ENCODE results near the gene RARRES1. TPM values are rescaled to one million over a fixed set of nuclear protein-coding genes. Genes with fewer than 3 reads are reported as not detected.

RARRES1 gene
- polyA plus RNA-seq, 2 donors, result 0.96 to 3.0 TPM

- Histone ChIP-seq H3K4me3 (ENCODE audit: low read depth in 1 of 2, low read length in 2 of 2) (no peak overlapping the region), H3K36me3 (ENCODE audit: control insufficient read depth in 2 of 2, insufficient read depth in 2 of 2, low read length in 1 of 2) (peaks cover 0 to 3% of the 10 kb centered on the region in 2 donors), H3K27me3 (ENCODE audit: control insufficient read depth in 1 of 2, insufficient read depth in 2 of 2, low read length in 2 of 2) (no peaks in the 10 kb centered on the region), H3K9me3 (ENCODE audit: control insufficient read depth in 2 of 2, insufficient read depth in 1 of 2, low read depth in 1 of 2, low read length in 1 of 2) (no peaks in the 10 kb centered on the region), H3K4me1 (ENCODE audit: control insufficient read depth in 2 of 2, insufficient read depth in 2 of 2, low read length in 1 of 2) (peaks cover 0 to 2% of the 10 kb centered on the region in 2 donors), H3K27ac (ENCODE audit: low read depth in 2 of 2, low read length in 1 of 2) (no peak overlapping the region)
- 52 to 68% methylated on average over 1 of the region's 1 CpG for WGBS, 2 donors
Measured at GRCh38 chr3:158766364-158766763, 34.1 kb upstream of the RARRES1 start.

- Histone ChIP-seq H3K36me3 (ENCODE audit: control insufficient read depth in 2 of 2, insufficient read depth in 2 of 2, low read length in 1 of 2) (peaks cover 0 to 3% of the 10 kb centered on the region in 2 donors), H3K4me1 (ENCODE audit: control insufficient read depth in 2 of 2, insufficient read depth in 2 of 2, low read length in 1 of 2) (peaks cover 0 to 2% of the 10 kb centered on the region in 2 donors), H3K27me3 (ENCODE audit: control insufficient read depth in 1 of 2, insufficient read depth in 2 of 2, low read length in 2 of 2) (no peaks in the 10 kb centered on the region), H3K27ac (ENCODE audit: low read depth in 2 of 2, low read length in 1 of 2) (no peak overlapping the region), H3K4me3 (ENCODE audit: low read depth in 1 of 2, low read length in 2 of 2) (no peak overlapping the region), H3K9me3 (ENCODE audit: control insufficient read depth in 2 of 2, insufficient read depth in 1 of 2, low read depth in 1 of 2, low read length in 1 of 2) (no peaks in the 10 kb centered on the region)
- 80 to 86% methylated on average over 3 of the region's 3 CpGs for WGBS, 2 donors
Measured at GRCh38 chr3:158765518-158766205, 33.4 kb upstream of the RARRES1 start.

GRCh38 chr3:158763421-158763820 is 31.2 kb upstream of the RARRES1 start:
- 66 to 67% methylated on average over 2 of the region's 2 CpGs for WGBS, 2 donors
- H3K9me3 ChIP-seq (ENCODE audit: control insufficient read depth in 2 of 2, insufficient read depth in 1 of 2, low read depth in 1 of 2, low read length in 1 of 2), result no peaks in the 10 kb centered on the region
- H3K4me1 ChIP-seq (ENCODE audit: control insufficient read depth in 2 of 2, insufficient read depth in 2 of 2, low read length in 1 of 2), result peaks cover 0 to under 1% of the 10 kb centered on the region in 2 donors
- no peaks in the 10 kb centered on the region for H3K27me3 ChIP-seq (ENCODE audit: control insufficient read depth in 1 of 2, insufficient read depth in 2 of 2, low read length in 2 of 2)
- H3K4me3 ChIP-seq (ENCODE audit: low read depth in 1 of 2, low read length in 2 of 2), result no peak overlapping the region
- no peak overlapping the region for H3K27ac ChIP-seq (ENCODE audit: low read depth in 2 of 2, low read length in 1 of 2)
- H3K36me3 ChIP-seq (ENCODE audit: control insufficient read depth in 2 of 2, insufficient read depth in 2 of 2, low read length in 1 of 2), result peaks cover 0 to 3% of the 10 kb centered on the region in 2 donors

GRCh38 chr3:158762701-158763100 is 30.4 kb upstream of the RARRES1 start:
- Histone ChIP-seq H3K36me3 (ENCODE audit: control insufficient read depth in 2 of 2, insufficient read depth in 2 of 2, low read length in 1 of 2) (peaks cover 0 to 3% of the 10 kb centered on the region in 2 donors), H3K4me1 (ENCODE audit: control insufficient read depth in 2 of 2, insufficient read depth in 2 of 2, low read length in 1 of 2) (no peaks in the 10 kb centered on the region), H3K27ac (ENCODE audit: low read depth in 2 of 2, low read length in 1 of 2) (no peak overlapping the region), H3K27me3 (ENCODE audit: control insufficient read depth in 1 of 2, insufficient read depth in 2 of 2, low read length in 2 of 2) (no peaks in the 10 kb centered on the region), H3K4me3 (ENCODE audit: low read depth in 1 of 2, low read length in 2 of 2) (no peak overlapping the region), H3K9me3 (ENCODE audit: control insufficient read depth in 2 of 2, insufficient read depth in 1 of 2, low read depth in 1 of 2, low read length in 1 of 2) (no peaks in the 10 kb centered on the region)
- 79 to 82% methylated on average over 4 of the region's 4 CpGs for WGBS, 2 donors

- 69 to 70% methylated on average over 3 of the region's 3 CpGs for WGBS, 2 donors
- Histone ChIP-seq H3K4me1 (ENCODE audit: control insufficient read depth in 2 of 2, insufficient read depth in 2 of 2, low read length in 1 of 2) (no peaks in the 10 kb centered on the region), H3K9me3 (ENCODE audit: control insufficient read depth in 2 of 2, insufficient read depth in 1 of 2, low read depth in 1 of 2, low read length in 1 of 2) (no peaks in the 10 kb centered on the region), H3K4me3 (ENCODE audit: low read depth in 1 of 2, low read length in 2 of 2) (no peak overlapping the region), H3K27me3 (ENCODE audit: control insufficient read depth in 1 of 2, insufficient read depth in 2 of 2, low read length in 2 of 2) (no peaks in the 10 kb centered on the region), H3K27ac (ENCODE audit: low read depth in 2 of 2, low read length in 1 of 2) (no peak overlapping the region), H3K36me3 (ENCODE audit: control insufficient read depth in 2 of 2, insufficient read depth in 2 of 2, low read length in 1 of 2) (peaks cover 0 to 3% of the 10 kb centered on the region in 2 donors)
Measured at GRCh38 chr3:158761350-158761749, 29.1 kb upstream of the RARRES1 start.

DNA sequence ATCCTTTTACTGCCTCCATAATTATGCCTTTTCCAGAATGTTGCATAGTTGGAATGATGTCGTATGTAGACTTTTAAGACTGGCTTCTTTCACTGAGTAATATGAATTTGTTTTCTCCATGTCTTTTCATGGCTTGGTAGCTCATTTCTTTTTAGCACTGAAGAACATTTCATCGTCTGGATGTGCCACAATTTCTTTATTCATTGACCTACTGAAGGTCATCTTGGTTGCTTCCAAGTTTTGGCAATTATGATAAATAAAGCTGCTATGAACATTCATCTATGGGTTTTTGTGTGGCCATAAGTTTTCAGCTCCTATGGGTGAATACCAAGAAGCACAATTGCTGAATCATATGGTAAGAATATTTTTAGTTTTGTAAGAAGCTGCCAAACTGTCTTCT is 23.2 kb upstream of the RARRES1 start:
- Histone ChIP-seq H3K36me3 (ENCODE audit: control insufficient read depth in 2 of 2, insufficient read depth in 2 of 2, low read length in 1 of 2) (no peaks in the 10 kb centered on the region), H3K27me3 (ENCODE audit: control insufficient read depth in 1 of 2, insufficient read depth in 2 of 2, low read length in 2 of 2) (no peaks in the 10 kb centered on the region), H3K4me3 (ENCODE audit: low read depth in 1 of 2, low read length in 2 of 2) (no peak overlapping the region), H3K9me3 (ENCODE audit: control insufficient read depth in 2 of 2, insufficient read depth in 1 of 2, low read depth in 1 of 2, low read length in 1 of 2) (no peaks in the 10 kb centered on the region), H3K27ac (ENCODE audit: low read depth in 2 of 2, low read length in 1 of 2) (no peak overlapping the region), H3K4me1 (ENCODE audit: control insufficient read depth in 2 of 2, insufficient read depth in 2 of 2, low read length in 1 of 2) (no peaks in the 10 kb centered on the region)
- 72 to 73% methylated on average over 2 of the region's 2 CpGs for WGBS, 2 donors

GRCh38 chr3:158753854-158754253 is 21.6 kb upstream of the RARRES1 start:
- H3K9me3 ChIP-seq (ENCODE audit: control insufficient read depth in 2 of 2, insufficient read depth in 1 of 2, low read depth in 1 of 2, low read length in 1 of 2), result no peaks in the 10 kb centered on the region
- H3K4me1 ChIP-seq (ENCODE audit: control insufficient read depth in 2 of 2, insufficient read depth in 2 of 2, low read length in 1 of 2), result no peaks in the 10 kb centered on the region
- WGBS, 2 donors, result 88 to 91% methylated on average over 5 of the region's 5 CpGs

GRCh38 chr3:158751316-158751715 is 19.1 kb upstream of the RARRES1 start:
- Histone ChIP-seq H3K27ac (ENCODE audit: low read depth in 2 of 2, low read length in 1 of 2) (no peak overlapping the region), H3K27me3 (ENCODE audit: control insufficient read depth in 1 of 2, insufficient read depth in 2 of 2, low read length in 2 of 2) (no peaks in the 10 kb centered on the region), H3K4me3 (ENCODE audit: low read depth in 1 of 2, low read length in 2 of 2) (no peak overlapping the region), H3K9me3 (ENCODE audit: control insufficient read depth in 2 of 2, insufficient read depth in 1 of 2, low read depth in 1 of 2, low read length in 1 of 2) (no peaks in the 10 kb centered on the region), H3K4me1 (ENCODE audit: control insufficient read depth in 2 of 2, insufficient read depth in 2 of 2, low read length in 1 of 2) (no peaks in the 10 kb centered on the region), H3K36me3 (ENCODE audit: control insufficient read depth in 2 of 2, insufficient read depth in 2 of 2, low read length in 1 of 2) (peaks cover 0 to 2% of the 10 kb centered on the region in 2 donors)
- 60 to 69% methylated on average over 1 of the region's 1 CpG for whole genome bisulfite sequencing, 2 donors

More at GRCh38 chr3:158753854-158754253, 21.6 kb upstream of the RARRES1 start:
- Histone ChIP-seq H3K36me3 (ENCODE audit: control insufficient read depth in 2 of 2, insufficient read depth in 2 of 2, low read length in 1 of 2) (no peaks in the 10 kb centered on the region), H3K4me3 (ENCODE audit: low read depth in 1 of 2, low read length in 2 of 2) (no peak overlapping the region), H3K27me3 (ENCODE audit: control insufficient read depth in 1 of 2, insufficient read depth in 2 of 2, low read length in 2 of 2) (no peaks in the 10 kb centered on the region), H3K27ac (ENCODE audit: low read depth in 2 of 2, low read length in 1 of 2) (no peak overlapping the region)

GRCh38 chr3:158750016-158750415 is 17.8 kb upstream of the RARRES1 start:
- Histone ChIP-seq H3K27ac (ENCODE audit: low read depth in 2 of 2, low read length in 1 of 2) (no peak overlapping the region), H3K36me3 (ENCODE audit: control insufficient read depth in 2 of 2, insufficient read depth in 2 of 2, low read length in 1 of 2) (peaks cover 0 to 2% of the 10 kb centered on the region in 2 donors), H3K27me3 (ENCODE audit: control insufficient read depth in 1 of 2, insufficient read depth in 2 of 2, low read length in 2 of 2) (no peaks in the 10 kb centered on the region), H3K4me3 (ENCODE audit: low read depth in 1 of 2, low read length in 2 of 2) (no peak overlapping the region), H3K9me3 (ENCODE audit: control insufficient read depth in 2 of 2, insufficient read depth in 1 of 2, low read depth in 1 of 2, low read length in 1 of 2) (no peaks in the 10 kb centered on the region), H3K4me1 (ENCODE audit: control insufficient read depth in 2 of 2, insufficient read depth in 2 of 2, low read length in 1 of 2) (no peaks in the 10 kb centered on the region)
- WGBS, 2 donors, result 94 to 95% methylated on average over 6 of the region's 6 CpGs

DNA sequence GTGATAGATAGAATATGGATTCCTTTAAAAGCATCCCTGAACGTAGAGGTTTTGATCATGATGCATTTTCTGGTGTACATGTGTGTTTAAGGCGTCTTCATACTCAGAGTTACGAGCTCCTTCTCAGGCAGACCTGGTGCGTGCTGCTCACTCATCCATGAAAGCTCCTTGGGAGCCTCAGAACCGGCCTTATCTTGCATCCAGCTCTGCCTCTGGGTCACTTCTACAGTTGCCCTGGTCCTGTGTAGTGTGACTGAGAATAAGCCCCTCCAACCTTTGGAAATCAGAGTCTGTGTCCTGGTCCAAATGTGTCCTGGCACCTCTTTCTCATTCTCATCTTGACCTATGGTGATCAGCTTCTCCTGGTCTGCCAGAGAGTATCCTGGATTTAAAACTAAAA is 17.3 kb upstream of the RARRES1 start:
- Histone ChIP-seq H3K27ac (ENCODE audit: low read depth in 2 of 2, low read length in 1 of 2) (no peak overlapping the region), H3K4me1 (ENCODE audit: control insufficient read depth in 2 of 2, insufficient read depth in 2 of 2, low read length in 1 of 2) (no peaks in the 10 kb centered on the region), H3K4me3 (ENCODE audit: low read depth in 1 of 2, low read length in 2 of 2) (no peak overlapping the region), H3K9me3 (ENCODE audit: control insufficient read depth in 2 of 2, insufficient read depth in 1 of 2, low read depth in 1 of 2, low read length in 1 of 2) (no peaks in the 10 kb centered on the region), H3K27me3 (ENCODE audit: control insufficient read depth in 1 of 2, insufficient read depth in 2 of 2, low read length in 2 of 2) (no peaks in the 10 kb centered on the region), H3K36me3 (ENCODE audit: control insufficient read depth in 2 of 2, insufficient read depth in 2 of 2, low read length in 1 of 2) (peaks cover 0 to 2% of the 10 kb centered on the region in 2 donors)
- 88 to 91% methylated on average over 5 of the region's 5 CpGs for WGBS, 2 donors
